ENCODE measurements around the gene NEIL3. TPM values are rescaled to one million over a fixed set of nuclear protein-coding genes. Genes with fewer than 3 reads are reported as not detected.

The NEIL3 gene
- total and polyA plus RNA-seq, 2 of the 8 experiments (the other 6 are each of a cell fraction or from before 2014, with no cell fraction given): 5.5 to 11.0 TPM

GRCh38 chr4:177271915-177272766, 37.5 kb upstream of the NEIL3 start:
- 0 out of 2 replicates have a peak overlapping the region, but pooled peaks have one; percentile 60 for H2AFZ ChIP-seq (ENCODE audit: low read length)
- TF ChIP-seq ATF2 (IDR thresholded peaks at IDR 0.05; ENCODE audit: low read length): no peak
- TF ChIP-seq E2F6 (IDR thresholded peaks at IDR 0.05): no peak

More at GRCh38 chr4:177271915-177272766, 37.5 kb upstream of the NEIL3 start:
- Histone ChIP-seq H3K79me2 (ENCODE audit: control insufficient read depth in 1 of 2, insufficient read depth in 2 of 2, low read length in 2 of 2) (no peaks in the 10 kb centered on the region), H3K56ac (replicated peaks; ENCODE audit: insufficient read length, low read depth, low read length) (no peak overlapping the region), H3K27me3 (replicated peaks in 1 of 4; ENCODE audit: control insufficient read depth in 3 of 4, extremely low read depth in 1 of 4, insufficient read depth in 3 of 4, low read length in 3 of 4) (no peaks in the 10 kb centered on the region), H3K9ac (replicated peaks in 1 of 4; ENCODE audit: extremely low read depth in 1 of 4, low read depth in 3 of 4, low read length in 3 of 4) (no peak overlapping the region), H2BK5ac (ENCODE audit: low read depth, low read length) (no peak overlapping the region), H4K8ac (ENCODE audit: extremely low read depth, insufficient read depth, low read length) (no peak overlapping the region), H4K5ac (ENCODE audit: insufficient read length, low read depth, low read length) (no peak overlapping the region), H2BK120ac (replicated peaks; ENCODE audit: low read depth, low read length) (no peak overlapping the region), H3K36me3 (ENCODE audit: control insufficient read depth in 2 of 4, insufficient read depth in 4 of 4, low read length in 3 of 4) (no peaks in the 10 kb centered on the region), H3K23ac (ENCODE audit: insufficient read length) (no peak overlapping the region), H2BK12ac (ENCODE audit: low read depth, low read length) (no peak overlapping the region), H3K4me3 (ENCODE audit: extremely low read depth in 1 of 4, insufficient read depth in 2 of 4, low read depth in 3 of 4, low read length in 4 of 4) (no peak overlapping the region), H3K4me1 (replicated peaks in 1 of 4; ENCODE audit: control insufficient read depth in 3 of 4, insufficient read depth in 4 of 4, low read length in 3 of 4) (no peaks in the 10 kb centered on the region), H2BK20ac (ENCODE audit: low read length) (no peak overlapping the region), H4K91ac (replicated peaks; ENCODE audit: insufficient read length, low read length) (no peak overlapping the region), H3K9me3 (ENCODE audit: insufficient read depth in 2 of 2, low read depth in 1 of 2, low read length in 1 of 2) (no peaks in the 10 kb centered on the region), H3K27ac (ENCODE audit: low read depth, low read length) (no peak overlapping the region), H3K79me1 (ENCODE audit: low read depth, low read length) (no peaks in the 10 kb centered on the region), H3K14ac (ENCODE audit: insufficient read length) (no peak overlapping the region), H4K20me1 (replicated peaks in 1 of 2; ENCODE audit: control insufficient read depth in 1 of 2, insufficient read depth in 2 of 2, low read length in 2 of 2) (no peaks in the 10 kb centered on the region), H3K4me2 (ENCODE audit: insufficient read depth in 1 of 2, low read depth in 2 of 2, low read length in 2 of 2) (no peak overlapping the region), H3K23me2 (ENCODE audit: low read depth, low read length) (no peaks in the 10 kb centered on the region), H3K4ac (replicated peaks; ENCODE audit: insufficient read length, low read depth, low read length) (no peak overlapping the region), H3K18ac (ENCODE audit: extremely low read depth, low read length) (no peak overlapping the region), H2BK15ac (ENCODE audit: low read length) (no peak overlapping the region), H2AK5ac (ENCODE audit: low read depth, low read length) (no peak overlapping the region)
- ChIA-PET CTCF (ENCODE audit: partially characterized antibody) (interaction anchor here (0.6 kb wide), 1 partner anchor 17 kb away, joined by 3 read pairs; no protein-coding TSS in a partner anchor), POLR2A (ENCODE audit: partially characterized antibody) (no interaction called here)
- FAIRE-seq (no peak), DNase-seq (ENCODE audit: low read depth in 1 of 2, low spot score in 2 of 2) (no peak)
- WGBS, 2 experiments (ENCODE audit: extremely low coverage in 1 of 2, insufficient coverage in 1 of 2, insufficient read length in 1 of 2, insufficient replicate concordance in 2 of 2, low coverage in 1 of 2, low lambda C conversion rate in 2 of 2, missing lambda C conversion rate in 1 of 2): 89% methylated on average over 10 of the region's 10 CpGs; no CpG with 5 or more reads in 1 of the 2 experiments

All from H1 (cell line).